AG10803 (cell line): ENCODE results near the gene SPO11.

Experiments
- DNase-seq: peaks from one replicate; pipeline ENCODE4 v3.0.0; 2010; ENCODE audit warnings: low read depth
- H3K4me3 ChIP-seq: 2 replicates; pipeline ENCODE4 v1.5.1; 2011; ENCODE audit warnings: mild to moderate bottlenecking, low read length, control low read depth
- CTCF ChIP-seq: conservative IDR thresholded peaks from 2 replicates; pipeline ENCODE4 v1.5.1; 2011; ENCODE audit warnings: mild to moderate bottlenecking, low read length, control low read depth, inconsistent platforms

Gene SPO11

DNA sequence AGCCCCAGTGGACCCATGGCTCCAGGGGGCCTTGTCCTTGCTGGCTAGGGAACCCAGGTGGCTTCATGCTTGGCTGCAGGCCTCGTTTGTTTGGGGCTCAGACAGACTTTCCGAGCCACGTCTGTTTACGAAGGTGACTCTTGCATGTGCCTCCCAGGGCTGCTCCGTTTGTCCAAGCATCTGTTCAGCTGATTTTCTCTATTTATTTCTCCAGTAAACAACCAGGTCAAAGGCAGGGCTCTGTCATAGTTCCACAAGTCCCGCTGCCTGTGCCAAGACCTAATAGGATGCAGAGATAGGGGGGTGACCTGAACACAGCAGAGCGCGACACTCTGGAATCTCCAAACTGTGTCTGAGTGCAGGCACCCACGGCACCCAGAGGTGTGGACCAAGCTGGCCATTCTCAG is 12.8 kb upstream of the SPO11 start:
- no peak for DNase-seq
- TF ChIP-seq CTCF: no peak
- no peak overlapping the region for H3K4me3 ChIP-seq

DNA sequence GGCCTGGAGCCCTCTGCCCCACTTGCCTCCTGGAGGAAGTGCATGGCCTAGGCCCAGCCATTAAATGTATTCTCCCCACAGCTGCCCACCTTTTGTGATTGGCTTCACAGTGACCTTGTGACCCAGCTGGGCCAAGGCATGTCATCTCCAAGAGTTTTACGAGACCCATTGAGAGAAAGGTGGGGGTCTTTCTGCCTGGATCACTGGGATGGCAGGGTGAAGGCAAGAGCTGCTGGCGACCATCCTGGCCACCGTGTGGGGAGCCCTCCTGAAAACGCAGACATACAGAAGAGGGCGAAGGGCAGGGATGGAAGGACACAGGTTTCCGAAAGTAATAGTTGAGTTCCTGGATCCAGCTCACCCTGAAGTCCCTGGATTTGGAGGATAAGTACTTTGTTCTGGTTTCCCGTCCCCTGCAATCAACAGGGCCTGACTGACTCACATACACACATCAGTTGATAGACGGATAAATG is 12.3 kb upstream of the SPO11 start:
- no peak for DNase-seq
- no peak overlapping the region for H3K4me3 ChIP-seq
- TF ChIP-seq CTCF: no peak

- TF ChIP-seq CTCF: no peak
- DNase-seq: no peak
- no peak overlapping the region for H3K4me3 ChIP-seq
These were observed 11.7 kb upstream of the SPO11 start for GRCh38 chr20:57317789-57318371.

DNA sequence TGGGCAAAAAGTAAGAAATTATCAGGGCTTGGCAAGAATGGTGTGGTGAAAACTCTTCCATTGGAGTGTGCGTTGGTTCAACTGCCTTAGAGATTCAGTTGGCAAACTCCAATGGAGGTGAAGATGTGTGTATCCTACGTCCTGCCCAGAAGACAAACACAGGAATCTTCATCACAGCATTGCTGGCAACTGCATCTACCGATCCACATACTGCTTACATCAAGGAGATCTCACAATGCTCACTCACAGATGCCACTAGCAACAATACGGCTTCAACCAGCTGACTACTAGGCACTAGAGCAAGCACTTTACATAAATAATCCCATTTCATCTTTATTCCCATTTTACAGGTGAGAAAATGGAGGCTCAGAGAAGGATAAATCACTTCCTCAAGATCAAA is 10.0 kb upstream of the SPO11 start:
- no peak for DNase-seq
- no peak for TF ChIP-seq CTCF

GRCh38 chr20:57320358-57320757 is 9.2 kb upstream of the SPO11 start:
- no peak for TF ChIP-seq CTCF

More for the DNA sequence above, 10.0 kb upstream of the SPO11 start:
- H3K4me3 ChIP-seq: no peak overlapping the region

DNA sequence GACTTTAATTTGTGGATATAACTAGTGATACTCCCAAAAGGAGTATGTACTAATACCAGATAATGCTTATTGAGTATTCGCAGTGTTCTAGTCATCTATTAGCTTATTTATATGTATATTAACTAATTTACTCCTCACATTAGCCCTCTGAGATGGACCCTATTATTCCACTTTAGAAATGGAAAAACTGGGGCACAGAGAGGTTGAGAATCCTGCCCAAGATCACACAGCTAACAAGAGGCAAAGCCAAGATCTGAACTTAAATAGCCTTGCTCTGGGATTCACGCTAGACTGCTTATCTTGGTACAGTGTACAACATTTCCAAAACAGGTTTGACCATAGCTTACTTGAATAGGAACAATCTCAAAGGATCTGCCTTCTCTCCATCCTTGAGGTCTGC is 8.5 kb upstream of the SPO11 start:
- no peak for DNase-seq
- no peak overlapping the region for H3K4me3 ChIP-seq
- no peak for TF ChIP-seq CTCF

More at GRCh38 chr20:57320358-57320757, 9.2 kb upstream of the SPO11 start:
- DNase-seq: no peak
- H3K4me3 ChIP-seq: no peak overlapping the region

DNA sequence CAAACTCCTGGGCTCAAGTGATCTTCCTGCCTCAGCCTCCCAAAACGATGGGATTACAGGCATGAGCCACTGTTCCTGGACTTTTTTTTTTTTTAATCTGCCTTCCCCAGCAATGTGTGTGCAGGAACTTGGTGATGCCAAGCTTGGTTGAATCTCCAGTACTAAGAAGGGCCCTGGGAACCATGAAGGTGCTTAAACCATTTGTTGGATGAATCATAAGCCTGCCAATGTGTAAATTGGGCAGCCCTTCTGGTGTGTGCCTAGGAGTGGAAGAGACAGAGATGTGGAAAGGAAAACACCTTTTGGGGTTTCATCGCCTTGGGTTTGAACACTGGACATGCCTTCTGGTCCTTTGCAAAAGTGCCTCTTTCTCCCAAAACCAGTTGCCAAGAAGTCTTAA is 7.1 kb upstream of the SPO11 start:
- H3K4me3 ChIP-seq: no peak overlapping the region
- TF ChIP-seq CTCF: no peak

More for the DNA sequence above, 7.1 kb upstream of the SPO11 start:
- no peak for DNase-seq
